Neural cell (in vitro differentiated cells): ENCODE measurements around the gene DUOXA1.

ENCODE experiments used
- CTCF ChIP-seq: fragments of 450-650 bp; IDR thresholded peaks from 2 replicates; pipeline ENCODE4 v1.5.1; 2014; ENCODE audit warnings: antibody characterized with exemption, mild to moderate bottlenecking, moderate library complexity; ENCODE audit not compliant: poor library complexity, severe bottlenecking
- EP300 ChIP-seq: fragments of 450-650 bp; conservative IDR thresholded peaks from 2 replicates; pipeline ENCODE4 v1.6.1; 2014; ENCODE audit warnings: antibody characterized with exemption, mild to moderate bottlenecking, moderate library complexity; ENCODE audit not compliant: poor library complexity, severe bottlenecking
- EZH2 ChIP-seq: fragments of 200-600, 300-800 bp; shearing (Covaris generic), sonication (generic); IDR thresholded peaks from 2 replicates; pipeline ENCODE4 v1.6.1; 2014; ENCODE audit warnings: antibody characterized with exemption, low read length, borderline replicate concordance, mild to moderate bottlenecking; ENCODE audit not compliant: insufficient read depth, poor library complexity, severe bottlenecking
- MXI1 ChIP-seq: fragments of 450-650 bp; conservative IDR thresholded peaks from 2 replicates; pipeline ENCODE4 v1.6.1; 2014; ENCODE audit warnings: antibody characterized with exemption, mild to moderate bottlenecking; ENCODE audit not compliant: poor library complexity, severe bottlenecking

- TF ChIP-seq CTCF: no peak
- TF ChIP-seq MXI1: no peak
- TF ChIP-seq EZH2: no peak
- TF ChIP-seq EP300: no peak
These were observed 19.3 kb downstream of the DUOXA1 start for GRCh38 chr15:45110256-45110820.
